Liver (tissue), 3 donors: Measurements from ENCODE around the gene SESN3.

Source experiments
- RAD21 ChIP-seq, 2 donors: IDR thresholded peaks; 2 replicates each; pipeline ENCODE4 v1.6.1; 2016; ENCODE audit warnings: antibody characterized with exemption in 2 of 2, mild to moderate bottlenecking in 2 of 2
- RXRA ChIP-seq, 2 donors: IDR thresholded peaks; 2 replicates each; pipeline ENCODE4 v1.6.1; 2017 to 2018; ENCODE audit warnings: antibody characterized with exemption in 2 of 2, mild to moderate bottlenecking in 1 of 2
- SP1 ChIP-seq: IDR thresholded peaks from 2 replicates; pipeline ENCODE4 v1.6.1; 2018; ENCODE audit warnings: antibody characterized with exemption, mild to moderate bottlenecking
- TF ChIP-seq, protein P1 (sequence below): fragments of 150-350 bp; IDR thresholded peaks from 2 replicates; pipeline ENCODE4 v1.5.1; 2017; ENCODE audit warnings: improper control_type of control experiment, low read depth, low read length; ENCODE audit not compliant: missing input control
- donor health status: healthy.
- donor health status: healthy.

DNA sequence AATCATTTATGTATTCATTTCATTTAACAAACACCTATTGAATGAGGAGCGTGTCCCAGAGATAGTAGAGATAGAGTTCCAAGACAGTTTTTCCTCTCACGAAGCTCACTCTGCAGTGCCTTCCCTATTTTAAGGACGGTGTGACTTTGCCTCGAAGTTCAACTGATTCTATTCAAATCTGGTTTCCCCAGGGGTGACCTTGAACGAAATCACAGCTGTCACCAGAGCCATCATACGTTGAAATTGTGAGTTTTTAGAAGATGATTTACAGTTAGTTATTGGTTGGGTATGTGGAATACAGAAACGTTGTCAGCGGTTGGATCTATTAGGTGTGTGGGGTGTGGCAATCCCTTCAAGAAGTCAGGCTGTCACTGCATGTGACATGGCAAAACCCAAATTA, 33.9 kb upstream of the SESN3 start:
- TF ChIP-seq SP1 (no peak), RAD21 (IDR thresholded peaks at IDR 0.05) (no peak), RXRA (IDR thresholded peaks at IDR 0.05) (no peak)
- TF ChIP-seq, protein P1, sequence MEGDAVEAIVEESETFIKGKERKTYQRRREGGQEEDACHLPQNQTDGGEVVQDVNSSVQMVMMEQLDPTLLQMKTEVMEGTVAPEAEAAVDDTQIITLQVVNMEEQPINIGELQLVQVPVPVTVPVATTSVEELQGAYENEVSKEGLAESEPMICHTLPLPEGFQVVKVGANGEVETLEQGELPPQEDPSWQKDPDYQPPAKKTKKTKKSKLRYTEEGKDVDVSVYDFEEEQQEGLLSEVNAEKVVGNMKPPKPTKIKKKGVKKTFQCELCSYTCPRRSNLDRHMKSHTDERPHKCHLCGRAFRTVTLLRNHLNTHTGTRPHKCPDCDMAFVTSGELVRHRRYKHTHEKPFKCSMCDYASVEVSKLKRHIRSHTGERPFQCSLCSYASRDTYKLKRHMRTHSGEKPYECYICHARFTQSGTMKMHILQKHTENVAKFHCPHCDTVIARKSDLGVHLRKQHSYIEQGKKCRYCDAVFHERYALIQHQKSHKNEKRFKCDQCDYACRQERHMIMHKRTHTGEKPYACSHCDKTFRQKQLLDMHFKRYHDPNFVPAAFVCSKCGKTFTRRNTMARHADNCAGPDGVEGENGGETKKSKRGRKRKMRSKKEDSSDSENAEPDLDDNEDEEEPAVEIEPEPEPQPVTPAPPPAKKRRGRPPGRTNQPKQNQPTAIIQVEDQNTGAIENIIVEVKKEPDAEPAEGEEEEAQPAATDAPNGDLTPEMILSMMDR = no peak
